Activated T-cell treated with anti-CD3 and anti-CD28 coated beads, Interleukin-2, amount 50 U/mL, for 24 hours (primary cell): ENCODE results near the gene PIAS2.

Experiments
- DNase-seq: peaks from one replicate; pipeline ENCODE4 v3.0.0-alpha.2; 2020
- H3K27ac Mint-ChIP-seq: 2 replicates; pipeline ENCODE4 v1.8.0; 2020; ENCODE audit warnings: mild to moderate bottlenecking, mixed read lengths
- H3K27me3 Mint-ChIP-seq: 2 replicates; pipeline ENCODE4 v1.8.0; 2020; ENCODE audit warnings: mixed read lengths
- H3K36me3 Mint-ChIP-seq: 2 replicates; pipeline ENCODE4 v1.8.0; 2020; ENCODE audit warnings: low read depth, mixed read lengths
- H3K4me1 Mint-ChIP-seq: 2 replicates; pipeline ENCODE4 v1.8.0; 2020; ENCODE audit warnings: low read depth, mixed read lengths
- H3K4me3 Mint-ChIP-seq: 2 replicates; pipeline ENCODE4 v1.8.0; 2020; ENCODE audit warnings: mild to moderate bottlenecking, moderate library complexity, mixed read lengths
- H3K9me3 Mint-ChIP-seq: 2 replicates; pipeline ENCODE4 v1.8.0; 2020; ENCODE audit warnings: mixed read lengths

PIAS2 gene

GRCh38 chr18:46787674-46788073 is 129.6 kb downstream of the PIAS2 start:
- no peaks in the 10 kb centered on the region for H3K4me1 Mint-ChIP-seq
- H3K4me3 Mint-ChIP-seq, result no peak overlapping the region
- peaks cover 12% of the 10 kb centered on the region for H3K9me3 Mint-ChIP-seq

GRCh38 chr18:46772357-46772756 is 144.9 kb downstream of the PIAS2 start:
- Mint-ChIP-seq H3K36me3 (no peaks in the 10 kb centered on the region), H3K4me1 (no peaks in the 10 kb centered on the region), H3K4me3 (no peak overlapping the region)

More at GRCh38 chr18:46787674-46788073, 129.6 kb downstream of the PIAS2 start:
- Mint-ChIP-seq H3K36me3 (no peaks in the 10 kb centered on the region), H3K27ac (no peak overlapping the region), H3K27me3 (peaks cover 4% of the 10 kb centered on the region)
- DNase-seq, result no peak

GRCh38 chr18:46771141-46771540 is 146.2 kb downstream of the PIAS2 start:
- no peaks in the 10 kb centered on the region for H3K36me3 Mint-ChIP-seq
- DNase-seq, result no peak
- H3K4me1 Mint-ChIP-seq, result no peaks in the 10 kb centered on the region

More at GRCh38 chr18:46772357-46772756, 144.9 kb downstream of the PIAS2 start:
- DNase-seq, result no peak
- Mint-ChIP-seq H3K9me3 (no peaks in the 10 kb centered on the region), H3K27ac (no peak overlapping the region), H3K27me3 (peaks cover 8% of the 10 kb centered on the region)

GRCh38 chr18:46770708-46771107 is 146.6 kb downstream of the PIAS2 start:
- H3K9me3 Mint-ChIP-seq, result no peaks in the 10 kb centered on the region
- no peak overlapping the region for H3K27ac Mint-ChIP-seq
- peaks cover 11% of the 10 kb centered on the region for H3K27me3 Mint-ChIP-seq
- H3K4me3 Mint-ChIP-seq, result no peak overlapping the region
- H3K36me3 Mint-ChIP-seq, result no peaks in the 10 kb centered on the region
- no peak for DNase-seq
- no peaks in the 10 kb centered on the region for H3K4me1 Mint-ChIP-seq

More at GRCh38 chr18:46771141-46771540, 146.2 kb downstream of the PIAS2 start:
- peaks cover 11% of the 10 kb centered on the region for H3K27me3 Mint-ChIP-seq
- H3K4me3 Mint-ChIP-seq, result no peak overlapping the region
- H3K9me3 Mint-ChIP-seq, result no peaks in the 10 kb centered on the region
- H3K27ac Mint-ChIP-seq, result no peak overlapping the region

- no peaks in the 10 kb centered on the region for H3K9me3 Mint-ChIP-seq
- H3K27ac Mint-ChIP-seq, result no peak overlapping the region
- H3K27me3 Mint-ChIP-seq, result peaks cover 31% of the 10 kb centered on the region
- DNase-seq, result no peak
- H3K36me3 Mint-ChIP-seq, result no peaks in the 10 kb centered on the region
- H3K4me3 Mint-ChIP-seq, result no peak overlapping the region
- no peaks in the 10 kb centered on the region for H3K4me1 Mint-ChIP-seq
Observed at GRCh38 chr18:46768166-46768921, 149.0 kb downstream of the PIAS2 start.

- no peak overlapping the region for H3K27ac Mint-ChIP-seq
- H3K36me3 Mint-ChIP-seq, result no peaks in the 10 kb centered on the region
- no peaks in the 10 kb centered on the region for H3K9me3 Mint-ChIP-seq
- peaks cover 42% of the 10 kb centered on the region for H3K27me3 Mint-ChIP-seq
- no peaks in the 10 kb centered on the region for H3K4me1 Mint-ChIP-seq
- no peak overlapping the region for H3K4me3 Mint-ChIP-seq
- no peak for DNase-seq
Observed at GRCh38 chr18:46767217-46767616, 150.1 kb downstream of the PIAS2 start.

- no peak for DNase-seq
- Mint-ChIP-seq H3K36me3 (no peaks in the 10 kb centered on the region), H3K9me3 (no peaks in the 10 kb centered on the region), H3K27me3 (peaks cover 65% of the 10 kb centered on the region), H3K27ac (no peak overlapping the region), H3K4me1 (no peaks in the 10 kb centered on the region), H3K4me3 (no peak overlapping the region)
Observed at GRCh38 chr18:46764586-46764985, 152.7 kb downstream of the PIAS2 start.

- no peak overlapping the region for H3K4me3 Mint-ChIP-seq
- no peaks in the 10 kb centered on the region for H3K9me3 Mint-ChIP-seq
- H3K27ac Mint-ChIP-seq, result no peak overlapping the region
- no peak for DNase-seq
- H3K36me3 Mint-ChIP-seq, result no peaks in the 10 kb centered on the region
- peaks cover 80% of the 10 kb centered on the region for H3K27me3 Mint-ChIP-seq
- H3K4me1 Mint-ChIP-seq, result peaks cover 10% of the 10 kb centered on the region
Observed at GRCh38 chr18:46761059-46761769, 156.1 kb downstream of the PIAS2 start.

- peaks cover 14% of the 10 kb centered on the region for H3K4me1 Mint-ChIP-seq
- H3K27me3 Mint-ChIP-seq, result peaks cover 86% of the 10 kb centered on the region
- no peak overlapping the region for H3K4me3 Mint-ChIP-seq
- no peak for DNase-seq
- no peaks in the 10 kb centered on the region for H3K36me3 Mint-ChIP-seq
- H3K9me3 Mint-ChIP-seq, result no peaks in the 10 kb centered on the region
- no peak overlapping the region for H3K27ac Mint-ChIP-seq
Observed at GRCh38 chr18:46759890-46760289, 157.4 kb downstream of the PIAS2 start.

GRCh38 chr18:46756559-46757201 is 160.6 kb downstream of the PIAS2 start, which contains the start of gene ST8SIA5:
ST8SIA5 (minus strand) TSS chr18:46757053; CDS start chr18:46756508, 545 bp downstream.
- Mint-ChIP-seq H3K4me1 (peaks cover 19% of the 10 kb centered on the region), H3K9me3 (no peaks in the 10 kb centered on the region), H3K27ac (no peak within 1 kb of the TSS), H3K27me3 (peaks cover 86% of the 10 kb centered on the region), H3K4me3 (peak within 1 kb of the TSS; percentile 50), H3K36me3 (no peaks in the 10 kb centered on the region)
- DNase-seq, result no peak

- peaks cover 19% of the 10 kb centered on the region for H3K4me1 Mint-ChIP-seq
- no peaks in the 10 kb centered on the region for H3K36me3 Mint-ChIP-seq
- DNase-seq, result no peak
- H3K9me3 Mint-ChIP-seq, result no peaks in the 10 kb centered on the region
- no peak overlapping the region for H3K27ac Mint-ChIP-seq
- H3K27me3 Mint-ChIP-seq, result peaks cover 82% of the 10 kb centered on the region
- H3K4me3 Mint-ChIP-seq, result no peak overlapping the region
Observed at GRCh38 chr18:46756025-46756558, 161.2 kb downstream of the PIAS2 start.

- H3K27me3 Mint-ChIP-seq, result peaks cover 78% of the 10 kb centered on the region
- no peak for DNase-seq
- H3K4me3 Mint-ChIP-seq, result no peak overlapping the region
- no peaks in the 10 kb centered on the region for H3K36me3 Mint-ChIP-seq
- peaks cover 19% of the 10 kb centered on the region for H3K4me1 Mint-ChIP-seq
- no peaks in the 10 kb centered on the region for H3K9me3 Mint-ChIP-seq
- no peak overlapping the region for H3K27ac Mint-ChIP-seq
Observed at GRCh38 chr18:46755315-46756024, 161.8 kb downstream of the PIAS2 start.

- Mint-ChIP-seq H3K9me3 (no peaks in the 10 kb centered on the region), H3K27ac (no peak overlapping the region), H3K4me1 (peaks cover 19% of the 10 kb centered on the region), H3K4me3 (no peak overlapping the region), H3K27me3 (peaks cover 74% of the 10 kb centered on the region), H3K36me3 (no peaks in the 10 kb centered on the region)
- DNase-seq, result no peak
Observed at GRCh38 chr18:46754661-46755292, 162.5 kb downstream of the PIAS2 start.

- H3K36me3 Mint-ChIP-seq, result no peaks in the 10 kb centered on the region
- no peak overlapping the region for H3K4me3 Mint-ChIP-seq
- peaks cover 19% of the 10 kb centered on the region for H3K4me1 Mint-ChIP-seq
- peaks cover 68% of the 10 kb centered on the region for H3K27me3 Mint-ChIP-seq
- no peaks in the 10 kb centered on the region for H3K9me3 Mint-ChIP-seq
- no peak overlapping the region for H3K27ac Mint-ChIP-seq
- DNase-seq, result no peak
Observed at GRCh38 chr18:46754188-46754587, 163.1 kb downstream of the PIAS2 start.
